Fibroblast of lung (primary cell): ENCODE measurements around the gene CFAP119. TPM values are rescaled to one million over a fixed set of nuclear protein-coding genes. Genes with fewer than 3 reads are reported as not detected.

Experiments used
- DNase-seq, 2 donors: peaks; one replicate each; pipeline versions ENCODE4 v3.0.0 to v3.0.0-alpha.2; 2010; ENCODE audit warnings: low read depth in 2 of 2
- H2AFZ ChIP-seq: 2 replicates; pipeline ENCODE4 v1.5.1; 2012; ENCODE audit warnings: low read length, control low read depth, inconsistent platforms
- H3K27ac ChIP-seq: 2 replicates; pipeline ENCODE4 v1.5.1; 2011; ENCODE audit warnings: low read length, control low read depth; ENCODE audit not compliant: insufficient read depth
- H3K27me3 ChIP-seq: 2 replicates; pipeline ENCODE4 v1.5.1; 2011; ENCODE audit warnings: mild to moderate bottlenecking, low read length; ENCODE audit not compliant: control insufficient read depth, insufficient read depth
- H3K36me3 ChIP-seq: 2 replicates; pipeline ENCODE4 v1.5.1; 2011; ENCODE audit warnings: low read length; ENCODE audit not compliant: control insufficient read depth, insufficient read depth
- H3K4me1 ChIP-seq: 2 replicates; pipeline ENCODE4 v1.5.1; 2011; ENCODE audit warnings: low read length; ENCODE audit not compliant: control insufficient read depth, insufficient read depth; ENCODE audit errors: extremely low read depth
- H3K4me2 ChIP-seq: 2 replicates; pipeline ENCODE4 v1.5.1; 2011; ENCODE audit warnings: low read length, control low read depth; ENCODE audit not compliant: insufficient read depth; ENCODE audit errors: extremely low read depth
- H3K4me3 ChIP-seq, 4 experiments: fragments of 200-600 bp in 1 of 4; sonication (generic) in 1 of 4; replicated peaks in 1 of 4; 2 replicates each; pipeline ENCODE4 v1.5.1; 2011 to 2016; ENCODE audit warnings: low read length in 4 of 4, low read depth in 3 of 4, mild to moderate bottlenecking in 3 of 4, control low read depth in 2 of 4, inconsistent platforms in 1 of 4, mixed read lengths in 1 of 4; ENCODE audit not compliant: insufficient read depth in 1 of 4; ENCODE audit errors: control extremely low read depth in 1 of 4
- H3K79me2 ChIP-seq: 2 replicates; pipeline ENCODE4 v1.5.1; 2012; ENCODE audit warnings: mild to moderate bottlenecking, low read length, inconsistent platforms; ENCODE audit not compliant: control insufficient read depth, insufficient read depth
- H3K9ac ChIP-seq: 2 replicates; pipeline ENCODE4 v1.5.1; 2011; ENCODE audit warnings: mild to moderate bottlenecking, low read length, control low read depth; ENCODE audit not compliant: insufficient read depth
- H3K9me3 ChIP-seq: 2 replicates; pipeline ENCODE4 v1.5.1; 2012; ENCODE audit warnings: low read depth, low read length; ENCODE audit not compliant: control insufficient read depth, insufficient read depth
- H4K20me1 ChIP-seq: 2 replicates; pipeline ENCODE4 v1.5.1; 2011; ENCODE audit warnings: low read length; ENCODE audit not compliant: control insufficient read depth, insufficient read depth; ENCODE audit errors: extremely low read depth
- CTCF ChIP-seq, 2 donors: IDR thresholded peaks in 1 of 2; conservative IDR thresholded peaks in 1 of 2; 1 replicate in 1 of 2; 2 replicates in 1 of 2; pipeline ENCODE4 v1.5.1; 2011 to 2012; ENCODE audit warnings: low read length in 2 of 2, control low read depth in 1 of 2, inconsistent platforms in 1 of 2, low read depth in 1 of 2, mild to moderate bottlenecking in 1 of 2
- EZH2 ChIP-seq: IDR thresholded peaks from 2 replicates; pipeline ENCODE4 v1.5.1; 2012; ENCODE audit warnings: low read length, control low read depth, mild to moderate bottlenecking; ENCODE audit errors: missing control alignments
- polyA plus RNA-seq, 2 donors: library from polyadenylated mRNA; depleted of rRNA in 1 of 2; stranded (reverse) in 1 of 2; unstranded in 1 of 2; fragments of >200 nt; gene quantifications; 2 replicates each; pipeline ENCODE4 v1.2.1, GENCODE V29; 2011 to 2012; ENCODE audit warnings: missing spikeins in 1 of 2
- total RNA-seq: library from RNA; depleted of rRNA; stranded (reverse); fragments of >200 nt; gene quantifications from 2 replicates; pipeline ENCODE4 v1.2.1, GENCODE V29; 2014

The CFAP119 gene
- total and polyA plus RNA-seq, 2 donors (not counting 1 experiment from before 2014, with no cell fraction given) = 1.3 to 1.5 TPM

- Histone ChIP-seq H3K27me3 (no peaks in the 10 kb centered on the region), H3K4me3 (no peak overlapping the region), H3K9me3 (no peaks in the 10 kb centered on the region), H3K9ac (no peak overlapping the region), H3K36me3 (peaks cover 16% of the 10 kb centered on the region), H3K27ac (no peak overlapping the region), H3K4me1 (peaks cover 10% of the 10 kb centered on the region), H2AFZ (no peak overlapping the region), H3K4me2 (no peak overlapping the region), H4K20me1 (no peaks in the 10 kb centered on the region), H3K79me2 (peaks cover 20% of the 10 kb centered on the region)
- TF ChIP-seq EZH2 (no peak), CTCF (conservative IDR thresholded peaks at IDR 0.05 in 1 of 2, IDR thresholded peaks at IDR 0.05 in 1 of 2; ENCODE audit: low read depth in 1 of 2, low read length in 2 of 2) (no peak)
- DNase-seq = no peak
Measured at GRCh38 chr16:30783280-30784109, 21.6 kb upstream of the CFAP119 start.

GRCh38 chr16:30782486-30783279, 20.8 kb upstream of the CFAP119 start:
- H3K27ac ChIP-seq = no peak overlapping the region

More at GRCh38 chr16:30782486-30783279, 20.8 kb upstream of the CFAP119 start:
- no peak overlapping the region for H3K9ac ChIP-seq
- H4K20me1 ChIP-seq = no peaks in the 10 kb centered on the region
- H3K27me3 ChIP-seq = no peaks in the 10 kb centered on the region
- H3K36me3 ChIP-seq = peaks cover 16% of the 10 kb centered on the region
- TF ChIP-seq EZH2 = no peak
- TF ChIP-seq CTCF (conservative IDR thresholded peaks at IDR 0.05 in 1 of 2, IDR thresholded peaks at IDR 0.05 in 1 of 2; ENCODE audit: low read depth in 1 of 2, low read length in 2 of 2) = no peak
- H3K4me3 ChIP-seq = no peak overlapping the region
- H3K9me3 ChIP-seq = no peaks in the 10 kb centered on the region
- peaks cover 20% of the 10 kb centered on the region for H3K79me2 ChIP-seq
- no peak for DNase-seq
- H2AFZ ChIP-seq = no peak overlapping the region
- H3K4me1 ChIP-seq = peaks cover 13% of the 10 kb centered on the region
- H3K4me2 ChIP-seq = no peak overlapping the region
